Sciatic nerve (tissue), 2 donors: Measurements from ENCODE around the gene TAF4. TPM values are rescaled to one million over a fixed set of nuclear protein-coding genes. Genes with fewer than 3 reads are reported as not detected.
"Not testable (repeated sequence)": the region's sequence is repeated elsewhere in the genome, so short reads cannot be mapped to it uniquely, and the experiment has no call there.

Experiments
- ATAC-seq: fragments of 200-7000 bp; cut with Tn5 transposase; one replicate; pipeline ENCODE4 v1.9.1; 2020; ENCODE audit warnings: mild to moderate bottlenecking, moderate library complexity
- DNase-seq: peaks from one replicate; pipeline ENCODE4 v3.0.0-alpha.2; 2020; ENCODE audit warnings: low spot score
- intact Hi-C: fragments of 100-400 bp; cut with DNase I; formaldehyde crosslinking; loops from one replicate; pipeline ENCODE4 v1.14.2; 2022
- total RNA-seq: library from RNA; stranded (reverse); fragmentation: NEBNext Ultra II Directional; extraction: Animal tissue kit (Norgen Biotek cat#: 25700); gene quantifications from one replicate; pipeline ENCODE4 v1.2.1, GENCODE V29; 2021
- donor health status: DM: no; HTN: no; CAD: no.
- donor health status: DM: no; HTN: no; CAD: no.

The TAF4 gene
- total RNA-seq, 1 donor from 2014 or later, result 20.1 TPM

DNA sequence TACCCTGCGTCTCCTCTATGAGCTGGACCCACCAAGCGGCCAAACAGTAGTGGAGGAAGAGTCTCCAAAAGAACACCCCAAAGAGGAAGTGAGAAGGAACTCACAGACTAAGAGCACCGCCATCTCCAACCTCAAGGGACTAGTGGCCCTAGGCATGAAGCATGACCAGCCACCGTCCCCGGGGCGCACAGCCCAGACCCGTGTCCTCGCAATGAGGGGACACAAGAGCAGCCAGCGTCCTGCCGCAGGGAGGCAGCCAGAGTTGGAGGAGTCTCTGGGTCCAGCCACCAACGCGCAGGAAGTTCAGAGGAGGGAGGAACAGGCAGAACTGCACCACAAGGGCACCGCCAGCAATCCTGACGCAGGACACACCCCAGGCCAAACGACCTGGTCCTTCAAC, 72.6 kb downstream of the TAF4 start:
- ATAC-seq (no peak), DNase-seq (no peak)
- intact Hi-C loops, result no loop called here

DNA sequence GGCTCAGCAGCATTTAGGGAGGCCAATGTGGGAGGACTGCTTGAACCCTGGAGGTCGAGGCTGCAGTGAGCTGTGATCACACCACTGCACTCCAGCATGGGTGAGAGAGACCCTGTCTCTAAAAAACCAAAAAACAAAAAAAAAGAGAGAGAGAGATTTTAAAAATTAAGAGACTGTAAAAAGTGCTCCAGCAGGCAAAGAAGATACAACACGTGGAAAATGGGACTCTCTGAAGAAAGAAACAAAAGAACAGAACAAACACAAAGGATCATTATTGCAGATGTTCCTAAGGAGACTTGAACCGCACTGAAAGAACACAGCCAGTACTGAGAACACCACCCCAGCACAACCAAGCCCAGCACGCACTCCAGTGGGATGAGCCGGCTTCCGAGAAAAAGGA, 74.2 kb downstream of the TAF4 start:
- DNase-seq (no peak), ATAC-seq (no peak)
- intact Hi-C loops, result no loop called here

GRCh38 chr20:61990484-61990883, 75.2 kb downstream of the TAF4 start:
- intact Hi-C loops, result no loop called here
- DNase-seq (no peak), ATAC-seq (no peak)

GRCh38 chr20:61989741-61990140, 75.9 kb downstream of the TAF4 start:
- DNase-seq, result no peak
- ATAC-seq, result no peak
- intact Hi-C loops, result no loop called here

DNA sequence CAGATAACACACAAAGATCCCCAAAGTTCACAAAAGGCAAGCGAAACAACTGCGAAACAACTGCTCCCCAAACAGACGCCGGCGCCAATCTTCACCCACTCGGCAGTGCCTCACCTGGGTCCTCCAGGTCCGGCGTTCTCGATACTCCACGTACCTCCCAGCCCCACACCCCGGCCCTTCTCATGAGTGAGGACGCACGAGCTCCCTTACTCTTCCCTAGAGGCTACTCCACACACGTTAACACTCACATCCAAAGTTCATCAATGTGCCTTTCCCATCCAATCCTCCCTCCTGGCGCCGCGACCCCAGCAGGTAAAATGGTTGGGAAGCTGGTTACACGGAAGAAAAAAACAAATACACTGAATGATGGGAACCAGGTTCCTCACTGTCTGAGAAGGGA, 77.0 kb downstream of the TAF4 start:
- no peak for DNase-seq

GRCh38 chr20:61986762-61987321, 78.8 kb downstream of the TAF4 start:
- no peak for ATAC-seq
- intact Hi-C loops, result no loop called here
- DNase-seq, result no peak

More for the DNA sequence above, 77.0 kb downstream of the TAF4 start:
- intact Hi-C loops, result no loop called here
- no peak for ATAC-seq

DNA sequence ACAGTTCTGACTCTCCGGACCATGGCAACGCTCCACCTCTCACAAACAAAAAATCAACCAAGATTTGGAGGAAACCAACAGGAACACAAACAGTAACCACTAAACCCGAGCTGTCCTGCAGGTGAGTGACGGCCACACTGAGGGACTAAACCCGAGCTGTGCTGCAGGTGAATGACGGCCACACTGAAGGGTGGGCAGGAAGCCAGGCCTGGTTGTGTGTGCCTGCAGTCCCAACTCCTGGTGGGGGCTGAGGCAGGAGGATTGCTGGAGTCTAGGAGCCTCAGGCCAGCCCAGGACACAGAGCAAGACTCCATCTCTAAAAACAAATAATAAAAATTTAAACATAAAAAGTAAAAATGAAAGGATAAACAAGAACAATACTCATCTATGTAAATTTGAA, 80.6 kb downstream of the TAF4 start:
- ATAC-seq (no peak), DNase-seq (no peak)
- intact Hi-C loops, result no loop called here

- intact Hi-C loops, ATAC-seq, DNase-seq: not testable (repeated sequence)
Measured at GRCh38 chr20:61984431-61984830, 81.2 kb downstream of the TAF4 start.

GRCh38 chr20:61983965-61984364, 81.7 kb downstream of the TAF4 start:
- intact Hi-C loops, result no loop called here
- ATAC-seq (no peak), DNase-seq (no peak)

- intact Hi-C loops, result no loop called here
- ATAC-seq (no peak), DNase-seq (no peak)
Measured at GRCh38 chr20:61982951-61983315, 82.7 kb downstream of the TAF4 start.

DNA sequence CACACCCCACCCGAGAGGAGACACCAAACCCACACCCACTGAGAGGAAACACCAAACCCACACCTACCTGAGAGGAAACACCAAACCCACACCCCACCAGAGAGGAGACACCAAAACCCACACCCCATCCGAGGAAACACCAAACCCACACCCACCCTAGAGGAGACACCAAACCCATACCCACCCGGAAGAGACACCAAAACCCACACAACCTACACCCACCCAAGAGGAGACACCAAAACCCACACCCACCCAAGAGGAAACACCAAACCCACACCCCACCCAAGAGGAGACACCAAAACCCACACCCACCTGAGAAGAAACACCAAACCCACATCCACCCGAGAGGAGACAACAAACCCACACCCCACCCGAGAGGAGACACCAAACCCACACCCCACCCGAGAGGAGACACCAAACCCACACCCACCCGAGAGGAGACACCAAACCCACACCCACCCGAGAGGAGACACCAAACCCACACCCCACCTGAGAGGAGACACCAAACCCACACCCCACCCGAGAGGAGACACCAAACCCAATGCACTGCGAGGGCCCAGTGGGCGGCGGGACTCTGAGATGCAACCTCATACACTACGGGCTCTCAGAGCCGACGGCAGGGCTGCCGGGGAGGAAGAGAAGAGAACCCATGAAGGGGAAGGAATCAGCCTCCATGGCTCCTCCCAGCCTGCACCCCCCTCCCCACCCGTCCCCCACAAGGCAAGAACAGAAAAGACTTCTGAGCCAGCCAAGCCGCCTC, 83.3 kb downstream of the TAF4 start:
- intact Hi-C loops, result no loop called here
- DNase-seq (no peak), ATAC-seq (no peak)

GRCh38 chr20:61981691-61982090, 84.0 kb downstream of the TAF4 start:
- DNase-seq, intact Hi-C loops, ATAC-seq: not testable (repeated sequence)

DNA sequence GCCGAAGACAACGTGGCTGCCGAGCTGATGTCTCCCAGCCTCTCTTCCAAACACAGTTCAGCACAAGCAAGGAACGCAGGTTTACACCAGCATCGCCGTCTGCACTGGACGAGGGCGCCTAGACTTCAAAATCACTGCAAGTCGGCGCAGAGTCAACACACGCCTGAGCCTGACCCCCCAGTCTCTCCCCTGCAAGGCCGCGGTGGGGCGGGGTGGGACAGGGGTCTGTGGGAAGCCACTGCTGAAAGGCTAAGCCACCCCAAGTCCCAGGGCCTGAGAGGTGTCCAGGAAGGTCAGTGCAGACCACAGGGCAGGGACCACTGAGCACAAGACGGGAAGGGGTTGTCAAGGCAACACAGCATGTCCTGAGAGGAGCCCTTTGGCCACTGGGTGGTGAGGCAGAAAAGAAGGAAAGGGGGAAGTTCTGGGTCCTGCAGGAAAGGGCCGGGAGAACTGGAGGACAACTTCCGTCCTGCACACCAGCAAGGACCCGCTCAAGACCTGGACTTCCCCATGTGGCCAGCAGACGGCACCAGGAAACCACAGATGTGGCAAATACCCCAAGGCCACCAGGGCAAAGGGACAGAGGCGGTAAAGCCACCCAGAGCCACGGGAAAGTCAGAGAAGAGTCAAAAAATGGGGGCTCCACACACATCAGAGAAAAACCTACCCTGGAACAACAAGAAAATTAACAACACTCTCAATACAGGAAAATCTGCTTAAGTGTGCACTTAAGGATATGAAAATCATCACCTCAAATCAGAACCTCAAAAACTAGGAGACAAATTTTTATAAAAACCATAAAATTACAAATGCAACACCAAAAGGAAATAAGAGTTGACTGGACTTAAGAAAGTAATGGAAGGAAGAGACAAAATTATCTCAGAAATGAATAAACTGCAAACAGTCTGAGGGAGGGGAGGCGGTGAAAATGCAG, 84.8 kb downstream of the TAF4 start:
- no peak for ATAC-seq
- intact Hi-C loops, result no loop called here
- no peak for DNase-seq

- DNase-seq (peak; percentile 54), ATAC-seq (no peak)
- intact Hi-C loops, result no loop called here
Measured at GRCh38 chr20:61979701-61980635, 85.7 kb downstream of the TAF4 start.

DNA sequence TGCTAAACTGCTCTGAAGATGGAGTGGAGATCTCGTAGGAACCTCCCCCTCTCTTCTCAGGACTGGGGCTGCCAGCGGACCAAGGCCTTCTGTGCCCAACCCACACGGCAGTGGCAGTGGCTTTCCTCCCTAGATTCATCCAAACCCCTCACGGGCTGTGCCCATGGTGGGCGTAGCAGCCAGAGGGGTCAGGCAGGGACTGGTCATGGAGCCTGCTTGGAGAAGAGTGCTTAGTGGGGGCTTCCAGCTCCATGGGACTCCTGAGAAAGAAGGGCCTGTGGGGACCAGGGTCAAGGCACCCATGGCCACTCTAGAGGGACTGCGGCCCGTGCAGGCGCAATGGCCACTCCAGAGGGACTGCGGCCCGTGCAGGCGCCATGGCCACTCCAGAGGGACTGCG, 86.6 kb downstream of the TAF4 start:
- ATAC-seq (no peak), DNase-seq (peak; percentile 38)
- intact Hi-C loops, result no loop called here

DNA sequence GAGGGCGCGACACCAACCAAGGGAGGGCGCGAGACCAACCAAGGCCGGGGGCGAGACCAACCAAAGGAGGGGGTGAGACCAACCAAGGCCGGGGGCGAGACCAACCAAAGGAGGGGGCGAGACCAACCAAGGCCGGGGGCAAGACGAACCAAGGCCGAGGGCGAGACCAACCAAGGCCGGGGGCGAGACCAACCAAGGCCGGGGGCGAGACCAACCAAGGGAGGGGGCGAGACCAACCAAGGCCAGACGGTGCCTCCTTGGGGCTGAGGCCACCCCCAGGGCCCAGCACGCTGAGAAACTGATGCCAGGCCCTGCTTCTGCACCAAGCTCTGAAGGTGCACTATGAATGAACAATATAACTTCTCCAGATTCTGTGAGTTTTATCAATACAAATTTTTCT, 87.2 kb downstream of the TAF4 start:
- ATAC-seq (no peak), DNase-seq (peak; percentile 32)
- intact Hi-C loops, result no loop called here

DNA sequence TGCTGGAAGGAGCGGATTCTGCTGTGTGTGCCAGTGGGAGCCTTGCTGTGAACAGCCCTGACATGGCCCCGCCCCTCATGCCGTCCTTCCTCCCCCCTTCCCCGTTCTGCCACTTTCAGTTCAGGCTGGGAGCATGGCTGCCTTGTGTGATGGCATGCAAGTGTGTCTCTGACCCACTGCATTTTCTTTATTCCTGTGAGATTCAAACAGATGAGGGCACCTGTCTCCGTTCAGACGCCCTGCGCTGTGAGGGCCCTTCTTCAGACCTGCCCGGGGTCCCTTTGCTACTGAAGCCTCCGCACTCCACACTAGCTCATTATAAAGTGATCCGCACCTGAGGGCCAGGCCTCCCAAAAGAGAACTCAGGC, 88.3 kb downstream of the TAF4 start:
- ATAC-seq (no peak), DNase-seq (peak; percentile 23)
- intact Hi-C loops, result no loop called here

- intact Hi-C loops, result no loop called here
- DNase-seq, result peak; percentile 33
- ATAC-seq, result no peak
Measured at GRCh38 chr20:61976644-61977418, 88.8 kb downstream of the TAF4 start.
